Stimulated activated CD8-positive, alpha-beta memory T cell treated with anti-CD3 and anti-CD28 coated beads, Interleukin-15, amount 100 ng/mL, for 4 hours (primary cell): ENCODE measurements around the gene STEAP1.

Experiments
- DNase-seq, 2 donors: peaks; one replicate each; pipeline ENCODE4 v3.0.0-alpha.2; 2020; ENCODE audit warnings: low read depth in 2 of 2

The STEAP1 gene

DNA sequence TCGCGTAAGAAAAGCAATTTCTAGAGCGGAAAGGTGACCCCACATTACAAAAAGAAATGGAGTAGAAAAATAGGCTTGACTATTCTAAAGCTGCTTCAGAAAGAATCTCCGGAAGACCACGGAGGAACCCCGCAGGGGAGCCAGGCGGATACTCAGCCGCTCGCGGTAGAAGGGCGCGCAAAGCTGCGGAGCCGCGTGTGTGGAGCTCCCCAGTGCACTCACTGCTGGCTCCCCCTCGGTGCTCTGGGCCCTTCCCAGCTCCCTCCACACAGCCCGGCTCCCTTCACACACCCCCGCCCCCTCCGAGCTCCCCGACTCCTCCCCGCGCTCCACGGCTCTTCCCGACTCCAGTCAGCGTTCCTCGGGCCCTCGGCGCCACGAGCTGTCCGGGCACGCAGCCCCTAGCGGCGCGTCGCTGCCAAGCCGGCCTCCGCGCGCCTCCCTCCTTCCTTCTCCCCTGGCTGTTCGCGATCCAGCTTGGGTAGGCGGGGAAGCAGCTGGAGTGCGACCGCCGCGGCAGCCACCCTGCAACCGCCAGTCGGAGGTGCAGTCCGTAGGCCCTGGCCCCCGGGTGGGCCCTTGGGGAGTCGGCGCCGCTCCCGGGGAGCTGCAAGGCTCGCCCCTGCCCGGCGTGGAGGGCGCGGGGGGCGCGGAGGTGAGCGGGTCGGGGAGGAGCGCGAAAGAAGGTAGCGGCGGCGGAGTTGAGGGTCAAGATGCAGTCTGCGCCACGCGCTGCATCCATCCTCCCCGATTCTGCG lies 57.3 kb downstream of the STEAP1 start, which contains the start of gene STEAP2:
Gene STEAP2 (plus strand): TSS at position 350 of the 758 bp plus-strand sequence. CDS start 13,343 bp downstream, outside the sequence.
- DNase-seq: no peak

DNA sequence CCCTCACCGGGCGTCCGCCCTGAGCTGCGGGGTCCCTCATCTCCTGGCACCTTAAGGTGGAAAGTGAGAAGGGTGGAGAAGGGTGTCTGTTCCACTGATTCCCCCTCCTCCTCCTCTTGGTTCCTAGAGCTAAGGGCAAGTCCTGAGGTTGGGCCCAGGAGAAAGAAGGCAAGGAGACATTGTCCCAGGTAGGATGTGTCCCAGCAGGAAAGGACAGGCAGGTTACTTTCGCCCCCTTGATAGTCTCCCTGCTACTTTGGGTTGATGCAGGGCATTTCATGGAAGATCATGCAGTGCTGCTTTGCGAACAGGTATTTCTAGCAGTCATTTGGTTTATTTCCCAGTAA lies 57.9 kb downstream of the STEAP1 start:
- no peak for DNase-seq

DNA sequence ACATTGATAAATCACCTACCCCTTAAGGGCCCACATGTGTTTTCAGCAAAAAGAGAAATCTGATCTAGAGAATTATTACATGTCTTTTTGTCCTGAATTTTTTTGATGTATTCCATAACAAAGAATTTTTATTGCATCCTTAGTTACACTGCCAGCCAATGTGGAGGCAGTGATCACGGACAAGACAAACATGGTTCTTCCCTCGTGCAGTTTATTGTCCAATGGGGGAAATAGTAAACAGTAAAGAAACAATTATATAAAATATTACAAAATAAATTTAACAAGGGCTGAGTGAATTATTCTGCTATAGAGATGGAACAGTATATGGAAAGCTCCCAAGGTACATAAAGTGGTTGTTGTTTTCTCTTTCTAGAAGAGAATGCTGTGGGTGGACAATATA lies 59.3 kb downstream of the STEAP1 start:
- no peak for DNase-seq
